GM12878 (cell line): ENCODE measurements around the gene G2E3. TPM values are rescaled to one million over a fixed set of nuclear protein-coding genes. Genes with fewer than 3 reads are reported as not detected.

Experiments used
- ATAC-seq: fragments of 200-7000 bp; cut with Tn5 transposase; 3 replicates; pipeline ENCODE4 v1.9.1; 2020; ENCODE audit warnings: mild to moderate bottlenecking, moderate library complexity
- BruUV-seq: library from RNA; stranded (reverse); fragments of 400-500 nt; replicated peaks from 2 replicates; lab custom pipeline; 2021; lab: Mats Ljungman, UMichigan
- CTCF ChIA-PET: fragments of 300-600 bp; sonication (Branson Sonifier 250); formaldehyde crosslinking; extraction: SDS; loops from one replicate; lab custom pipeline; 2021; ENCODE audit warnings: inconsistent platforms; lab: Yijun Ruan, JAX
- POLR2A ChIA-PET: fragments of 350-600 bp; formaldehyde crosslinking; extraction: SDS; loops from one replicate; lab custom pipeline; 2021; ENCODE audit warnings: inconsistent platforms; lab: Charles Lee
- RAD21 ChIA-PET: fragments of 300-600 bp; sonication (Branson Sonifier 250); formaldehyde crosslinking; loops from one replicate; lab custom pipeline; 2023; ENCODE audit warnings: antibody characterized with exemption; ENCODE audit not compliant: unreplicated experiment; lab: Charles Lee
- SMC1A ChIA-PET: fragments of 300-600 bp; sonication (Branson Sonifier 250); formaldehyde crosslinking; loops from one replicate; lab custom pipeline; 2023; ENCODE audit not compliant: unreplicated experiment, uncharacterized antibody; lab: Charles Lee
- DNase-seq: peaks from one replicate; pipeline ENCODE4 v3.0.0-alpha.2; 2011; ENCODE audit warnings: low read depth, low spot score
- FAIRE-seq: peaks from 3 replicates; lab custom pipeline; 2011; peaks lifted over from hg19 to GRCh38; lab: Jason Lieb, UNC
- H2AFZ ChIP-seq: 2 replicates; pipeline ENCODE4 v1.6.0; 2011; ENCODE audit warnings: low read depth, low read length, control low read depth; ENCODE audit not compliant: control insufficient read depth
- H3K27ac ChIP-seq: 2 replicates; pipeline ENCODE4 v1.5.1; 2011; ENCODE audit warnings: control low read depth; ENCODE audit not compliant: control insufficient read depth, insufficient read depth
- H3K27me3 ChIP-seq, 2 experiments: replicated peaks in 1 of 2; 2 replicates each; pipeline versions ENCODE4 v1.6.0 to v1.6.1; 2011; ENCODE audit warnings: low read length in 1 of 2; ENCODE audit not compliant: control insufficient read depth in 2 of 2, insufficient read depth in 2 of 2
- H3K36me3 ChIP-seq, 2 experiments: 2 replicates each; pipeline ENCODE4 v1.5.1; 2011; ENCODE audit warnings: low read length in 1 of 2; ENCODE audit not compliant: control insufficient read depth in 2 of 2, insufficient read depth in 2 of 2
- H3K4me1 ChIP-seq: 2 replicates; pipeline ENCODE4 v1.6.1; 2011; ENCODE audit warnings: mild to moderate bottlenecking, low read length, moderate library complexity, mixed read lengths; ENCODE audit not compliant: control insufficient read depth, insufficient read depth
- H3K4me2 ChIP-seq: 2 replicates; pipeline ENCODE4 v1.6.0; 2011; ENCODE audit warnings: control low read depth; ENCODE audit not compliant: control insufficient read depth, insufficient read depth
- H3K4me3 ChIP-seq: fragments of 200-600 bp; sonication (generic); 2 replicates; pipeline ENCODE4 v1.5.1; 2016
- H3K79me2 ChIP-seq: 2 replicates; pipeline ENCODE4 v1.6.0; 2011; ENCODE audit warnings: low read length; ENCODE audit not compliant: control insufficient read depth, insufficient read depth
- H3K9ac ChIP-seq: 2 replicates; pipeline ENCODE4 v1.8.0; 2011; ENCODE audit warnings: low read length, control low read depth, mixed read lengths; ENCODE audit not compliant: control insufficient read depth, insufficient read depth
- H3K9me3 ChIP-seq: replicated peaks from 3 replicates; pipeline ENCODE4 v1.5.1; 2011; ENCODE audit warnings: mild to moderate bottlenecking, low read length; ENCODE audit not compliant: control insufficient read depth, insufficient read depth
- H4K20me1 ChIP-seq: 2 replicates; pipeline ENCODE4 v1.6.0; 2011; ENCODE audit not compliant: control insufficient read depth, insufficient read depth
- BCL3 ChIP-seq: IDR thresholded peaks from 2 replicates; pipeline ENCODE4 v1.6.1; 2011; ENCODE audit warnings: borderline replicate concordance, low read depth, mild to moderate bottlenecking, moderate library complexity, low read length; ENCODE audit not compliant: insufficient read depth, poor library complexity, severe bottlenecking
- BMI1 ChIP-seq: fragments of 450-650 bp; IDR thresholded peaks from 2 replicates; pipeline ENCODE4 v1.6.1; 2016; ENCODE audit warnings: mild to moderate bottlenecking, moderate library complexity, borderline replicate concordance
- CBX3 ChIP-seq: fragments of 200-600 bp; sonication (generic); IDR thresholded peaks from 2 replicates; pipeline ENCODE4 v1.6.1; 2016; ENCODE audit warnings: low read depth, borderline replicate concordance
- CHD1 ChIP-seq: IDR thresholded peaks from 2 replicates; pipeline ENCODE4 v1.6.1; 2012; ENCODE audit warnings: low read depth, low read length, improper control_type of control experiment
- EED ChIP-seq: sonication (generic); IDR thresholded peaks from 2 replicates; pipeline ENCODE4 v1.6.1; 2016; ENCODE audit warnings: antibody characterized with exemption, low read depth
- FOS ChIP-seq: IDR thresholded peaks from 3 replicates; pipeline ENCODE4 v1.6.1; 2011; ENCODE audit warnings: borderline replicate concordance; ENCODE audit not compliant: insufficient read length; ENCODE audit errors: extremely low read depth
- FOXM1 ChIP-seq: IDR thresholded peaks from 2 replicates; pipeline ENCODE4 v1.6.1; 2012; ENCODE audit warnings: low read depth, mild to moderate bottlenecking, inconsistent platforms, low read length, moderate library complexity
- HDAC6 ChIP-seq: fragments of 200-600 bp; sonication (generic); IDR thresholded peaks from one replicate; pipeline ENCODE4 v1.8.0; 2017; ENCODE audit warnings: antibody characterized with exemption; ENCODE audit not compliant: unreplicated experiment
- KAT2A ChIP-seq: conservative IDR thresholded peaks from 2 replicates; pipeline ENCODE4 v1.6.1; 2011; ENCODE audit warnings: low read depth, low read length; ENCODE audit not compliant: control insufficient read depth
- MYB ChIP-seq: fragments of 150-350 bp; IDR thresholded peaks from 2 replicates; pipeline ENCODE4 v1.6.1; 2014; ENCODE audit warnings: mild to moderate bottlenecking, low read depth, low read length, borderline replicate concordance
- NFYA ChIP-seq: IDR thresholded peaks from 2 replicates; pipeline ENCODE4 v1.6.1; 2011; ENCODE audit warnings: low read depth, mild to moderate bottlenecking, low read length, improper control_type of control experiment, borderline replicate concordance
- PML ChIP-seq: IDR thresholded peaks from 2 replicates; pipeline ENCODE4 v1.6.1; 2012; ENCODE audit warnings: low read length, inconsistent platforms
- RCOR1 ChIP-seq: conservative IDR thresholded peaks from 2 replicates; pipeline ENCODE4 v1.6.1; 2012; ENCODE audit warnings: low read depth, low read length, improper control_type of control experiment
- RELB ChIP-seq: fragments of 450-650 bp; IDR thresholded peaks from 2 replicates; pipeline ENCODE4 v1.6.1; 2017; ENCODE audit warnings: low read depth, mild to moderate bottlenecking, moderate library complexity
- SMAD1 ChIP-seq: fragments of 450-650 bp; IDR thresholded peaks from 2 replicates; pipeline ENCODE4 v1.6.1; 2018; ENCODE audit warnings: mild to moderate bottlenecking, low read depth; ENCODE audit not compliant: partially characterized antibody
- SUPT20H ChIP-seq: IDR thresholded peaks from 2 replicates; pipeline ENCODE4 v1.6.1; 2011; ENCODE audit warnings: low read depth, mild to moderate bottlenecking, low read length, moderate library complexity, borderline replicate concordance; ENCODE audit not compliant: control insufficient read depth
- TCF7 ChIP-seq: IDR thresholded peaks from 2 replicates; pipeline ENCODE4 v1.6.1; 2014; ENCODE audit warnings: antibody characterized with exemption, borderline replicate concordance
- WRNIP1 ChIP-seq: IDR thresholded peaks from 2 replicates; pipeline ENCODE4 v1.6.1; 2011; ENCODE audit warnings: low read depth, low read length, improper control_type of control experiment, borderline replicate concordance
- WGBS: methylation state at CpG from one replicate; pipeline ENCODE4 v1.1.6; 2016; ENCODE audit warnings: low lambda C conversion rate; ENCODE audit not compliant: insufficient replicate concordance, insufficient coverage; ENCODE audit errors: missing lambda C conversion rate; 5-methylcytosine and 5-hydroxymethylcytosine counted together
- in situ Hi-C: fragments of 300-500 bp; cut with MboI; formaldehyde crosslinking; loops from 9 replicates; pipeline ENCODE4 v1.14.3; 2018; ENCODE audit warnings: mixed read lengths
- intact Hi-C: fragments of 100-400 bp; cut with micrococcal nuclease; formaldehyde crosslinking; loops from one replicate; pipeline ENCODE4 v1.14.2; 2022; ENCODE audit not compliant: unreplicated experiment
- polyA plus RNA-seq, 11 experiments: library from polyadenylated mRNA; depleted of rRNA in 4 of 11; unstranded in 6 of 11; stranded (reverse) in 5 of 11; fragments of >200 nt; fragmentation: Nextera tagmentation in 4 of 11; fragmentation: Illumina TruSeq in 1 of 11; extraction: Ambion mirVana in 4 of 11; extraction: Trizol in 1 of 11; gene quantifications; 1 replicate in 1 of 11; 2 replicates in 10 of 11; pipeline versions ENCODE4 v1.2.1 to v1.2.3, GENCODE V29; 2011 to 2016; ENCODE audit warnings: inconsistent platforms in 2 of 11, missing spikeins in 2 of 11, low read depth in 1 of 11
- total RNA-seq, 4 experiments: library from RNA; depleted of rRNA in 3 of 4; stranded (reverse); fragments of >200 nt in 3 of 4; fragmentation: Illumina TruSeq in 1 of 4; extraction: Trizol in 1 of 4; gene quantifications; 2 replicates each; pipeline versions ENCODE4 v1.2.1 to v1.2.3, GENCODE V29; 2013 to 2021

The G2E3 gene
- total and polyA plus RNA-seq, 10 of the 15 experiments (the other 5 are each of a cell fraction or from before 2014, with no cell fraction given), result 10.0 to 38.0 (median 21.1) TPM

- Histone ChIP-seq H3K4me3 (peak within 1 kb of the TSS; percentile 97), H3K79me2 (peaks cover 53% of the 10 kb centered on the region), H2AFZ (peak within 1 kb of the TSS; percentile 94), H3K9me3 (no peaks in the 10 kb centered on the region; the same call in 1 of the 3 replicates), H3K27me3 (no peaks in the 10 kb centered on the region), H3K4me2 (peak within 1 kb of the TSS; percentile 87), H3K4me1 (peaks cover 26% of the 10 kb centered on the region), H4K20me1 (no peaks in the 10 kb centered on the region), H3K9ac (peak within 1 kb of the TSS; percentile 88), H3K27ac (peak within 1 kb of the TSS; percentile 97), H3K36me3 (no peaks in the 10 kb centered on the region)
- in situ Hi-C loops, result no loop called here
- no TSS peak for BruUV-seq
- SMC1A ChIA-PET, result interaction anchor here (0.8 to 2.1 kb wide), 11 partner anchors 8 to 283 kb away, joined by 3 to 8 read pairs (median 3); no protein-coding TSS in a partner anchor
- POLR2A ChIA-PET, result interaction anchor here (0.5 to 1.7 kb wide), 11 partner anchors 8 to 512 kb away, joined by 3 to 5 read pairs (median 3); partner anchors contain the start of genes AP4S1, G2E3 and STRN3
- FAIRE-seq (peak; percentile 96), DNase-seq (peak; percentile 69), ATAC-seq (peak; percentile 95)
- intact Hi-C loops, result loop anchor here (2.0 kb wide), 1 partner anchor 59 kb away; no protein-coding TSS in a partner anchor
- CTCF ChIA-PET, result interaction anchor here (0.6 to 1.6 kb wide), 6 partner anchors 11 to 305 kb away, joined by 3 to 9 read pairs (median 4); no protein-coding TSS in a partner anchor
- 1% methylated on average over 35 of the region's 35 CpGs for WGBS
- RAD21 ChIA-PET, result interaction anchor here (1.0 to 1.3 kb wide), 2 partner anchors 60 to 396 kb away, joined by 3 to 4 read pairs; no protein-coding TSS in a partner anchor
- TF ChIP-seq TCF7 (no peak), FOS (no peak), KAT2A (no peak), CBX3 (no peak), MYB (no peak), WRNIP1 (0 out of 2 replicates have a peak, but pooled peaks have one; percentile 10), SMAD1 (peak; percentile 74), FOXM1 (0 out of 2 replicates have a peak, but pooled peaks have one; percentile 55), PML (peak; percentile 92), HDAC6 (peak; percentile 85), SUPT20H (no peak), BCL3 (peak; percentile 96), CHD1 (no peak; the same call in 1 of the 2 replicates), RELB (peak; percentile 88), BMI1 (no peak), EED (no peak), RCOR1 (no peak; the same call in 1 of the 2 replicates), NFYA (no peak)
Observed at GRCh38 chr14:30621940-30622830, 63.2 kb downstream of the G2E3 start, which contains the start of gene SCFD1. Gene SCFD1 (plus strand): TSS chr14:30622319. CDS start chr14:30622339, 20 bp downstream.
